NB4 (cell line): Measurements from ENCODE around the gene ATXN7L1.

Experiments
- DNase-seq: peaks from one replicate; pipeline ENCODE4 v3.0.0; 2010; ENCODE audit warnings: low read depth
- H3K4me3 ChIP-seq: one replicate; pipeline ENCODE4 v1.5.1; 2011; ENCODE audit warnings: mild to moderate bottlenecking, low read depth, low read length, moderate library complexity
- MYC ChIP-seq: IDR thresholded peaks from 2 replicates; pipeline ENCODE4 v1.6.1; 2011; ENCODE audit warnings: low read depth, low read length
- POLR2A ChIP-seq: IDR thresholded peaks from 2 replicates; pipeline ENCODE4 v1.6.1; 2011; ENCODE audit warnings: mild to moderate bottlenecking; ENCODE audit not compliant: insufficient read length; ENCODE audit errors: extremely low read depth
- TF ChIP-seq, protein P1 (sequence below): IDR thresholded peaks from one replicate; pipeline ENCODE4 v1.5.1; 2012; ENCODE audit warnings: low read depth, low read length
- TF ChIP-seq, protein P2 (sequence below): IDR thresholded peaks from 2 replicates; pipeline ENCODE4 v1.6.1; 2011; ENCODE audit warnings: low read depth, low read length

Gene ATXN7L1

DNA sequence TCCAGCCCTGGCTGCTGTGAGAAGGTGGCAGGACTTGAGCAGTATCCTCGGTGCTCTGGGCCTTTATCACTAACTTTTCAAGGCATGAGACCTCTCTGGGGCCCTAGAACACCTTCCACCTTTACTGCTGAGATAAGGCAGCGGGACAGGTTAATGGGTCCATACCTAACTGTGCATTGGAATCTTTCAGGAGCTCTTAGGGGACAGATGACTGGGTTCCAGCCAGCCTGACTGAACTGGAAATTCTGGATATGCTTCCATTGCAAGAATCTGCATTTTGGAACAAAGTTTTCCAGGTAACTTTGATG lies 73.0 kb downstream of the ATXN7L1 start:
- H3K4me3 ChIP-seq, result no peak overlapping the region
- TF ChIP-seq, protein P1, sequence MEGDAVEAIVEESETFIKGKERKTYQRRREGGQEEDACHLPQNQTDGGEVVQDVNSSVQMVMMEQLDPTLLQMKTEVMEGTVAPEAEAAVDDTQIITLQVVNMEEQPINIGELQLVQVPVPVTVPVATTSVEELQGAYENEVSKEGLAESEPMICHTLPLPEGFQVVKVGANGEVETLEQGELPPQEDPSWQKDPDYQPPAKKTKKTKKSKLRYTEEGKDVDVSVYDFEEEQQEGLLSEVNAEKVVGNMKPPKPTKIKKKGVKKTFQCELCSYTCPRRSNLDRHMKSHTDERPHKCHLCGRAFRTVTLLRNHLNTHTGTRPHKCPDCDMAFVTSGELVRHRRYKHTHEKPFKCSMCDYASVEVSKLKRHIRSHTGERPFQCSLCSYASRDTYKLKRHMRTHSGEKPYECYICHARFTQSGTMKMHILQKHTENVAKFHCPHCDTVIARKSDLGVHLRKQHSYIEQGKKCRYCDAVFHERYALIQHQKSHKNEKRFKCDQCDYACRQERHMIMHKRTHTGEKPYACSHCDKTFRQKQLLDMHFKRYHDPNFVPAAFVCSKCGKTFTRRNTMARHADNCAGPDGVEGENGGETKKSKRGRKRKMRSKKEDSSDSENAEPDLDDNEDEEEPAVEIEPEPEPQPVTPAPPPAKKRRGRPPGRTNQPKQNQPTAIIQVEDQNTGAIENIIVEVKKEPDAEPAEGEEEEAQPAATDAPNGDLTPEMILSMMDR, result no peak
- TF ChIP-seq POLR2A, result no peak
- TF ChIP-seq, protein P2, sequence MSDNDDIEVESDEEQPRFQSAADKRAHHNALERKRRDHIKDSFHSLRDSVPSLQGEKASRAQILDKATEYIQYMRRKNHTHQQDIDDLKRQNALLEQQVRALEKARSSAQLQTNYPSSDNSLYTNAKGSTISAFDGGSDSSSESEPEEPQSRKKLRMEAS, result no peak
- DNase-seq, result no peak

DNA sequence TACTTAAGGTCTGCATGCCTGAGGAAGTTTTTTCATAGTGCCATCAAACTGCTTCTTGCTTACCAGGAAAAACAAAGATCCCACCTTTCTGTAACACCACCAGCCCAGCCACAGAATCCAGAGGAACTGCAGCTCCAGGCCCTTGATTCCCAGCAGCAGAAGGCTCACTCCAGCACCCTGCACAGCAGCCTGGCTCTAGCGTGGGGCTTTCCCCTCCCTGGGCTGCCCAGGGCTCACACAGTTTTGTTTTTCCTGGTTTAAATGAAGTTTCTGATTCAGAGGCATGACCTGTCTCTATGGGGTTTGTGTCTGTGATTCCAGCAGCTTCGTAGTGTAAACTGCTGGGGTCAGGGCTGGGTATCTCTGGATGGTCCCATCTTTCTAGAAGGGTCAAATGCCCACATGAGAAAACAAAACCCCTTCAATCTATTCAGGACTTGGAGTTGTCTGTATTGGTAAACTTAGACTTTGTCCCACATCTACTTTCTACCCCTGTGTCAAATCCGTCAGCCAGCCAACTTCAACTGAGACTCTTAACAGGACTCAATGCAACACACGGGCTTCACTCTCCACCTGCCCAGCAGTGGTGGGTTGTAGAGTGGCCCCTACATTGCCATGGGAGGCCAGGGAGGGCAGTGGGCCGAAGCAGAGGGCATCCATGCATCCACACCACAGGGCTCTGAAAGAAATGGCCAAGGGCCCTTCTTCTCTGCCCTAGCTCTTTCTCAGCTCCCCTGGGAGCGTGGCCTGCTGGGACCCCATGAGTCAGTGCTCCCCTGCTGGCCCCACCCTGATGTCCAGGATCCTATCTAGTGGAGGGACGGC lies 73.6 kb downstream of the ATXN7L1 start:
- TF ChIP-seq, protein P1, result no peak
- TF ChIP-seq MYC, result no peak
- no peak overlapping the region for H3K4me3 ChIP-seq

DNA sequence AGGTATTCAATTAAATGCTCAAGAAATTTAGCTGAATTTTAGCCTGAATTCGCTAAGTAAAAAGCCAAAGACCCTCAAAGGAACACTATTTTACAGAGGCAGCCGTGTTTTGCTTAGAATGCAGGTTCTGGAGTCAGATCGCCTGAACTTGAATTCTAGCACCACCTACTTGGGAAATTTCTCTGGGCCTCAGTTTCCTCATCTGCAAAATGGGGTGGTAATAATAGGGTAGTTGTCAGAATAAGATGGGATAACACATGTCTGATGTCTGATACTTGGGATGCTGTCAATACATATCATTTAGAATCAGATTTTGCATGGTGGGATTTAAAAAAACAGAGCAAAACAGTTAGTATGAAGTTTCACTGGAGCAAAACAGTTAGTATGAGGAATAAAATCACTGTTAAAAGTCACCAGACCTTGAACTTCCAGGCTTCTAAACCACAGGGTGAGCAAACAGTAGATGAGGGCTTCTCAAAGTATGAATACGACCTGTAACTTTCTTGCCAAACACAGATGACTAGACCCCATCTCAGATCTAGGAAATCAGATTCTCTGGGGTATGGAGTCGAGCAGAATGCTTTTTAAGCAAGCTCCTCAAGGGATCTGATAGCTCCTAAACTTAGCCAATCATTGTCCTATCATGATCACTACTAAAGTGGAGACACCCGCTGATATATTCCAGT lies 75.4 kb downstream of the ATXN7L1 start:
- TF ChIP-seq POLR2A (no peak), MYC (no peak)
- TF ChIP-seq, protein P2, result no peak
- TF ChIP-seq, protein P1, result no peak
- no peak overlapping the region for H3K4me3 ChIP-seq
- DNase-seq, result no peak

More for the DNA sequence above, 73.6 kb downstream of the ATXN7L1 start:
- peak; percentile 28 for DNase-seq

DNA sequence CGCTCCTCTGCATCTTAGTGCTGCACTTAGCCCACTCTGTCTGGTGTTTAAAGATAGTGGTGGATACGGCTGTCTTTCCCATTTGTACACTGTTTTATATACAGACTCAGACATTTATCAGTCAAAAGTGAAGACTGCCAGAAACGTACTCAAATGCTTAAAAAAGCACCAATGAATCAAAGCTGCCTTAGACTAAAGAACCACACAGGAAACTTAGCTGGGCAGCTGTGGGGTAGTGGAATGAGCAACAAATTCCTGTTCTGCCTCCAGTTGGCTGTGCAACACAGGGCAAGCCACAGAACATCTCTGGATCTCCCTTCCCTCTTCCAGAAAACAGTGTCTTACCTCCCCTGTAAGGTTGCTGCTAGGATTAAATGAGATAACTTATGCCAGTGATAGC lies 76.0 kb downstream of the ATXN7L1 start:
- DNase-seq, result no peak
- no peak overlapping the region for H3K4me3 ChIP-seq
- TF ChIP-seq POLR2A, result no peak
- no peak for TF ChIP-seq MYC
- TF ChIP-seq, protein P1, result no peak
- TF ChIP-seq, protein P2, result no peak

DNA sequence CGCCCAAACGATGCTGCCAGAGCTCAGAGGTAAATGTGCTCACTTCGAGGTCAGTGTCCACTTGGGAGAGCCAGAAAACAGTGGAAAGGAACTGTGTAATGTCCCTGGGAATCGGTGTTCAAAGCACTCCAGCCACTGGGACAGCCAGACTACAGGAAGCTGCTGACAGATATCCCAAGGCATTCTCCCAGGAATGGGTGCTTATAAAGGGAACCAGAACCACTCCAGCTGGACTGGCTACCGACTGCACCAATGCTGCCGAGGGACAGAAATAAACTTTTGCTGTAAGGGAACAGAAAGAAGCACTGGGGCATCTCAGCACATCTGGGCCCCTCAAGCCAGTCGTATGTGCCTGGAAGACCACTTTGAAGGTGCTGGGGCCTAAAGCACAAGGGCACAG lies 76.7 kb downstream of the ATXN7L1 start:
- no peak for DNase-seq
- TF ChIP-seq MYC (no peak), POLR2A (no peak)
- TF ChIP-seq, protein P2, result no peak
- TF ChIP-seq, protein P1, result no peak
- no peak overlapping the region for H3K4me3 ChIP-seq
